ENCODE results near the gene PAM.

The PAM gene

GRCh38 chr5:103000089-103000488, 245.0 kb downstream of the PAM start:
- H3K9me3 ChIP-seq (replicated peaks in 1 of 11) = peaks cover 0 to 30% (median 7%) of the 10 kb centered on the region in 11 experiments; a peak in 13 of 22 replicates

GRCh38 chr5:103003872-103004271, 248.8 kb downstream of the PAM start:
- H3K4me2 ChIP-seq = no peak overlapping the region
- peaks cover 0 to 25% (median 7%) of the 10 kb centered on the region in 11 experiments; a peak in 13 of 22 replicates for H3K9me3 ChIP-seq (replicated peaks in 1 of 11)
- no peak overlapping the region for H3K4me3 ChIP-seq
- H4K20me1 ChIP-seq = no peaks in the 10 kb centered on the region
- peaks cover 4 to 65% (median 28%) of the 10 kb centered on the region in 11 experiments; a peak in 15 of 22 replicates for H3K36me3 ChIP-seq
- H3K4me1 ChIP-seq = peaks cover 0 to 9% (median 0%) of the 10 kb centered on the region in 10 experiments; a peak in 6 of 20 replicates
- TF ChIP-seq Cebpa-rat (IDR thresholded peaks at IDR 0.05) = no peak
- H3K27me3 ChIP-seq = no peaks in the 10 kb centered on the region
- H3K27ac ChIP-seq = no peak overlapping the region
- H3K9ac ChIP-seq = no peak overlapping the region

More at GRCh38 chr5:103000089-103000488, 245.0 kb downstream of the PAM start:
- H3K9ac ChIP-seq = no peak overlapping the region
- no peak overlapping the region for H3K4me3 ChIP-seq
- H4K20me1 ChIP-seq = no peaks in the 10 kb centered on the region
- peaks cover 0 to 11% (median 0%) of the 10 kb centered on the region in 10 experiments; a peak in 6 of 20 replicates for H3K4me1 ChIP-seq
- H3K27me3 ChIP-seq = no peaks in the 10 kb centered on the region
- no peak for TF ChIP-seq Cebpa-rat (IDR thresholded peaks at IDR 0.05)
- peaks cover under 1 to 37% (median 11%) of the 10 kb centered on the region in 11 experiments; a peak in 14 of 22 replicates for H3K36me3 ChIP-seq
- H3K27ac ChIP-seq = no peak overlapping the region
- H3K4me2 ChIP-seq = no peak overlapping the region

GRCh38 chr5:103005276-103005675, 250.2 kb downstream of the PAM start:
- Histone ChIP-seq H3K9me3 (replicated peaks in 1 of 11) (peaks cover 0 to 11% (median 0%) of the 10 kb centered on the region in 11 experiments; a peak in 9 of 22 replicates), H3K4me1 (no peaks in the 10 kb centered on the region; a peak in 1 of 20 replicates), H3K27me3 (no peaks in the 10 kb centered on the region), H3K36me3 (peaks cover 4 to 65% (median 33%) of the 10 kb centered on the region in 11 experiments; a peak in 16 of 22 replicates), H3K4me2 (no peak overlapping the region), H3K27ac (no peak overlapping the region), H3K4me3 (no peak overlapping the region), H4K20me1 (no peaks in the 10 kb centered on the region), H3K9ac (no peak overlapping the region)
- no peak for TF ChIP-seq Cebpa-rat (IDR thresholded peaks at IDR 0.05)

GRCh38 chr5:103006921-103007320, 251.8 kb downstream of the PAM start:
- no peak overlapping the region for H3K4me2 ChIP-seq
- H3K4me3 ChIP-seq = no peak overlapping the region
- H3K9ac ChIP-seq = no peak overlapping the region
- no peak for TF ChIP-seq Cebpa-rat (IDR thresholded peaks at IDR 0.05)
- H3K9me3 ChIP-seq (replicated peaks in 1 of 11) = peaks cover 0 to 4% (median 0%) of the 10 kb centered on the region in 11 experiments; a peak in 3 of 22 replicates
- H3K27me3 ChIP-seq = no peaks in the 10 kb centered on the region
- H3K27ac ChIP-seq = no peak overlapping the region
- no peaks in the 10 kb centered on the region for H3K4me1 ChIP-seq
- H4K20me1 ChIP-seq = no peaks in the 10 kb centered on the region
- peaks cover 4 to 75% (median 43%) of the 10 kb centered on the region in 11 experiments; a peak in 17 of 22 replicates for H3K36me3 ChIP-seq

- Histone ChIP-seq H3K4me1 (peaks cover 0 to 14% (median 0%) of the 10 kb centered on the region in 10 experiments; a peak in 4 of 20 replicates), H4K20me1 (no peaks in the 10 kb centered on the region), H3K27ac (no peak overlapping the region), H3K4me2 (no peak overlapping the region), H3K27me3 (no peaks in the 10 kb centered on the region), H3K9me3 (replicated peaks in 1 of 11) (peaks cover 0 to 14% (median 7%) of the 10 kb centered on the region in 11 experiments; a peak in 12 of 22 replicates), H3K9ac (no peak overlapping the region), H3K4me3 (no peak overlapping the region), H3K36me3 (peaks cover 10 to 68% (median 40%) of the 10 kb centered on the region in 11 experiments; a peak in 18 of 22 replicates)
- TF ChIP-seq Cebpa-rat (IDR thresholded peaks at IDR 0.05) = no peak
Measured at GRCh38 chr5:103010168-103010567, 255.1 kb downstream of the PAM start.

GRCh38 chr5:103013933-103014552, 258.9 kb downstream of the PAM start:
- peaks cover 0 to 14% (median 0%) of the 10 kb centered on the region in 10 experiments; a peak in 4 of 20 replicates for H3K4me1 ChIP-seq
- H3K4me3 ChIP-seq = no peak overlapping the region
- H3K4me2 ChIP-seq = peak overlapping the region in 2 of 11 experiments; percentile 4 to 31; a peak in 2 of 22 replicates
- H4K20me1 ChIP-seq = no peaks in the 10 kb centered on the region
- H3K27me3 ChIP-seq = no peaks in the 10 kb centered on the region
- no peak overlapping the region for H3K27ac ChIP-seq
- H3K9ac ChIP-seq = no peak overlapping the region
- TF ChIP-seq Cebpa-rat (IDR thresholded peaks at IDR 0.05) = no peak
- peaks cover 0 to 14% (median 7%) of the 10 kb centered on the region in 11 experiments; a peak in 12 of 22 replicates for H3K9me3 ChIP-seq (replicated peaks in 1 of 11)
- H3K36me3 ChIP-seq = peaks cover 12 to 76% (median 47%) of the 10 kb centered on the region in 11 experiments; a peak in 18 of 22 replicates

- Histone ChIP-seq H4K20me1 (no peaks in the 10 kb centered on the region), H3K27me3 (no peaks in the 10 kb centered on the region), H3K9ac (no peak overlapping the region), H3K27ac (no peak overlapping the region), H3K4me3 (no peak overlapping the region), H3K36me3 (peaks cover 12 to 74% (median 43%) of the 10 kb centered on the region in 11 experiments; a peak in 18 of 22 replicates), H3K4me1 (peaks cover 0 to 14% (median 0%) of the 10 kb centered on the region in 10 experiments; a peak in 4 of 20 replicates), H3K9me3 (replicated peaks in 1 of 11) (peaks cover 0 to 14% (median 7%) of the 10 kb centered on the region in 11 experiments; a peak in 12 of 22 replicates), H3K4me2 (no peak overlapping the region)
- no peak for TF ChIP-seq Cebpa-rat (IDR thresholded peaks at IDR 0.05)
Measured at GRCh38 chr5:103014983-103015382, 259.9 kb downstream of the PAM start.

GRCh38 chr5:103016167-103016566, 261.1 kb downstream of the PAM start:
- Histone ChIP-seq H3K4me2 (no peak overlapping the region), H3K27ac (no peak overlapping the region), H3K9me3 (replicated peaks in 1 of 11) (peaks cover 0 to 14% (median 7%) of the 10 kb centered on the region in 11 experiments; a peak in 12 of 22 replicates), H3K4me3 (no peak overlapping the region), H3K9ac (no peak overlapping the region), H3K36me3 (peaks cover 12 to 76% (median 45%) of the 10 kb centered on the region in 11 experiments; a peak in 17 of 22 replicates), H3K27me3 (no peaks in the 10 kb centered on the region), H4K20me1 (no peaks in the 10 kb centered on the region), H3K4me1 (peaks cover 0 to 18% (median under 1%) of the 10 kb centered on the region in 10 experiments; a peak in 8 of 20 replicates)
- TF ChIP-seq Cebpa-rat (IDR thresholded peaks at IDR 0.05) = no peak

- Histone ChIP-seq H3K9me3 (replicated peaks in 1 of 11) (no peaks in the 10 kb centered on the region), H3K4me2 (no peak overlapping the region), H3K27ac (no peak overlapping the region), H3K36me3 (peaks cover 6 to 81% (median 43%) of the 10 kb centered on the region in 11 experiments; a peak in 14 of 22 replicates), H3K4me3 (no peak overlapping the region), H3K27me3 (no peaks in the 10 kb centered on the region), H3K4me1 (peaks cover 0 to 9% (median 2%) of the 10 kb centered on the region in 10 experiments; a peak in 9 of 20 replicates), H4K20me1 (no peaks in the 10 kb centered on the region), H3K9ac (no peak overlapping the region)
- TF ChIP-seq Cebpa-rat (IDR thresholded peaks at IDR 0.05) = no peak
Measured at GRCh38 chr5:103019804-103020203, 264.7 kb downstream of the PAM start.

Data from BLaER1 treated with 17β-estradiol and CSF1 and Interleukin-3, amounts not matched to agents 10 nM and 100 nM (cell line).